GM19328 (cell line): ENCODE measurements around the gene ERBIN.
"Not testable (repeated sequence)": the region's sequence is repeated elsewhere in the genome, so short reads cannot be mapped to it uniquely, and the experiment has no call there.

Source experiments
- ATAC-seq: cut with Tn5 transposase; IDR thresholded peaks from one replicate; pipeline ENCODE4 v1.9.1; 2021; ENCODE audit warnings: mild to moderate bottlenecking, moderate library complexity; ENCODE audit not compliant: unreplicated experiment

ERBIN gene

DNA sequence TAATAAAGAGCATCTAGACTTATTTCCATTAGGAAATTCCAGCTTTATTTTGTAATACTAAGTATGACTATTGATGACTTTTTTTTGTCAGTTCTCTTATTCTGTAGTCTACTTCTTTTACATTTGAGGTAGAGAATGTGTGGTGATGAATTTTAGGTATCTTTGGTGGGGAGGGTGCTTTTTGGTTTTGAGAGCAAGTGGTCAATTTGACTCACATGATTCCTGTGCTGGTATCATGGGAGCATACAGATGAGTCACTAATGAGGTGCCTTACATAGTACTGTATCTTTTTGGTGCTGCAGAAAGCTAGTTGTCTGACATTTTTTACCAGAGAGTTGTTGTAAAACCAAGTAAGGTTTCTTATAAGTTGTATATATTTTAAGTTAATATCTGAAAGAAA lies 35.3 kb downstream of the ERBIN start:
- ATAC-seq, result peak; percentile 85

DNA sequence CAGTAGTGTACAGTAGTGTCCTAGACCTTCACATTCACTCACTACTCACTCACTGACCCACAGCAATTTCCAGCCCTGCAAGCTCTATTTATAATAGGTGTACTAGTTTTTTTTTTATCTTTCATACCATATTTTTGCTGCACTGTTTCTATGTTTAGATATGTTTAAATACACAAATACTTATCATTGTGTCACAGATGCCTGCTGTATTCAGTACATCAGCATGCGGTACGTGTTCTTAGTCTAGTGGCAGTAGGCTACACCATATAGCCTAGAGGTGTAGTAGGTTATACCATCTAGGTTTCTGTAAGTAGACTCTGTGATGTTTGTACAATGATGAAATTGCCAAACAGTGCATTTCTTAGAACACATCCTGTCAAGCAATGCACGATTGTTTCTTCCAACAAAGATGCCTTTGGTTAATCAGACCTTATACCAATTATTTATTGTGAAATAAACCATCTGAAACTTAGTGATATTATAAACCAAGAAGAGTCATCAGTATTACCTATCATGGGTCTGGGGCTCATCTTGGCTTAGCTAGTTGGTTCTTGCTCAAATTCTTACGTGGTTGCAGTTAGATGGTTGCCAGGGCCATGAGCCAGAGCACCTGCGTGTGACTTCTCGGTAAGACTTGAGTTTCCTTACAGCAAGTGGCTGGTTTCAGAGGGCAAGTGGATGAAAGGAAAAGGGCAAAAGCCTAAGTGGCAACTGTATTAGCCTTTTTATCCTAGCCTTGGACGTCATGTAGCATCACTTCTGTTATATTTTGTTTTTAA lies 41.1 kb downstream of the ERBIN start:
- no peak for ATAC-seq

DNA sequence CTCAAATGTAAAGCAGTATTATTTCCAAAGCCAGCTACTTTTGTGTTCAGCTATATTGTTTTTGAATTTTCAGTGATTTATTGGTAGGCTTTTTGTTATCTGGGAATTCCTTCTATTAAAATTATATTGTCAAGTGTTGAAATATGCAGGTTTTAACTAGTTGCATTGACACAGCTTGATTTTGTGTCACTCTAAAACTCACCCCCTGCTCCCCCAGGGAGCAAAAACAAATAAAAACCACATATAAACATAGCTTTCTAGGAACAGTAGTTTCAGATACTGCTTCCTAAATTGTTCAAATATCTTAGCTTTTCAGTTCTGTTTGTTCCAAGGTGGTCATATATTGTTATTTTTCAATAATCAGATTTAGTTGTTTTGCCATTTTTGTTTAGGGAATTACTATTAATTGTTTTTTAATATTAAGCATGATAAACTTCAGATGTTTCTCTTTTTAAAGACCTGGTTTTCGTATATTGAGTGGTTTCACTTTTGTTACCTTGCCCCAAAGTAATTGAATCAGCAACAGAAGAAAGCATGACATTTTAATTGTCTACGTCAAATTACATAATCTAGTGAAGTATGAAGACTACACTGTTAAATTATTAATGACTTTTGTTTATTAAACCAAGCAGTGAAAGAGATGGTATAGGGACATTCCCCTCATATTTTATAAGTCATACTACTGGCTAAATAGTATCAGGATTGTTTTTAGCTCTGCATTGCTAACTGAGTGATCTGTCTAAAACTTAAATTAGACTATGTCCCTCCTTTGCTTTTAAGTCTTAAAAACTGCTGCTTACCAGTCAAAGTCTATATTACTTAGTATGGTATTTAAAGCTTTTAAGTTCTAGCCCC lies 43.4 kb downstream of the ERBIN start:
- no peak for ATAC-seq

DNA sequence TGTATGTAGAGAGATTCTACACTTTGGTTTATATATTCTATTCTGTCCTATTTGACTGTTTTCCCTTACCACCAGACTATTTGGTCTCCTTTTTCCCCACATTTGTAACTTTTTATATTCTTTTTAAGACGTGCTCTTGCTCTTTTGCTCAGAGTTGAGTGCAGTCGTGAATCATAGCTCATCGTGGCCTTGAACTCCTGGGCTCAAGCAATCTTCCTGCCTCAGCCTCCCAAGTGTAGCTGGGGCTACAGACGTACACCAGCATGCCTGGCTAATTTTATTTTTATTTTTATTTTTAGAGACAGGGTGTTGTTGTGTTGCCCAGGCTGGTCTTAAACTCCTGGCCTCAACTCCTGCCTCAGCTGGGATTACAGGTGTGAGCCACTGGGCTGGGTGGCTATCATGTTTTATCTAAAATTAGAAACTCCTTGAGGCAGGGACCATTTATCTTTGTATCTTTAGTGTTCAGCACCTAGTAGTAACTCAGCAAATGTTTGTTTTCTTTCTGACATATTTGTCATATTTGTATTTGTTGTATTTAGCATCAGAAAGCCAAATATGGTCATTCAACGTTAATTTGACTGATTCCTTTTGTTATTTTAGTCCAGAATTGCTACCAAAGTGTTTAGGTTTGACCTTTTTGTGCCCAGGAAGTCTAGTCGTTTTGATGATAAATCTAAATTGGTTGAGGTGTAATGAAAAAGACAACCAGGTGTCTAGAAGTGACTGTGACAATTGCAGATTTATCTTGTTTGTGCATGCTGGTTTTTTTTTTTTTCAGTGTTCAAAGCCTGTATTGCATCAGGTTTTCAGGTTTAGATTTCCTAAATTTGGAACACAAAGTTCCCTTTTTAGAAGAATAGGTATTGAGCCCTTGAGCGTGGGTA lies 44.3 kb downstream of the ERBIN start:
- ATAC-seq, result no peak

DNA sequence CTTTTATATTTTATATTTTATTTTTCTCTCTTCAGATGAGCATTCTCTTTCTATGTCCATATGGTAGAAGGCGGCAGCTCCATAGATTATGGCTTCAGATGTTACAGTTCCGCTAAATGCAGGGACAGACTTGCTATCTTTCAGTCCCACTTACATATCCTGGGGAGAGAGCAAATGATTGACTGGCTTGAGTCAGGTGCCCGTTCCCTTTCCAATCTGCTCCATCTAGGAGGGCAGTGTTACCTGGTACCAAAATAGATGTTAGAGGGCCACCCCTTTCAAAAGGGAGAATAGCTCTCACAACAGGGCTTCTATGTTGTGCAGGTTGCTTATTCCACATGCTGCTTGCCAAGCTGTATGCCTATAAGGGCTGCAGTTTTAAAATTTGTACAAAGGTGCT lies 45.3 kb downstream of the ERBIN start:
- no peak for ATAC-seq

DNA sequence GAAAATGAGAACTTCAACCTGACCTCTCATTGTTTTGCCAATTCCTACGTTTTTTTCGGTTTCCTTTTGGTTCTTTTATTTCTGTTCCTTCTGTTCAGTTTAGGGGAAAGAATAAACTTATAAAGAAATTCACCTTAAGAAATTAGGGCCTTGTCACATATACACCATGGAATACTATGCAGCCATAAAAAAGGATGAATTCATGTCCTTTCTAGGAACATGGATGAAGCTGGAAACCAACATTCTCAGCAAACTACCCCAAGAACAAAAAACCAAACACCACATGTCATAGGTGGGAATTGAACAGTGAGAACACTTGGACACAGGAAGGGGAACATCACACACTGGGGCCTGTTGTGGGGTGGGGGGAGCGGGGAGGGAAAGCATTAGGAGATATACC lies 46.5 kb downstream of the ERBIN start:
- ATAC-seq, result not testable (repeated sequence)

DNA sequence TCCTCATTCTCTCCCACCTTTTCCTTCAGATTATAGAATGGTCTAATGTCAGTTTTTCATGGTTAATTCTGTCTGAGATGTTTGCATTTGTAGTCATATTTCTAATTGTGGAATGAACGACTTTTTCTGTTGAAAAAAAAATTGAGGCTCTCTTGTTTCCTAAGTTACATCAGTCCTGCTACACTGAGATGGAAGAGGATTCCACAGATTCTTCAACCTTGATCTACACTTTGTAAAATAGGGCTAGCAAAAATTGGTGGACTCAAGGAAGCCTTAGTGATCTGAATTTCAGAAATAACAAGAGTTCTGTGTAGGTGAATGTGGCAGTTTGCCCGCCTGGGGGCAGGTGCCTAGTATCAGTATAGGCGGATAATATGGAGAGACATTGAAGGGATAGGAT lies 51.9 kb downstream of the ERBIN start:
- ATAC-seq, result no peak

DNA sequence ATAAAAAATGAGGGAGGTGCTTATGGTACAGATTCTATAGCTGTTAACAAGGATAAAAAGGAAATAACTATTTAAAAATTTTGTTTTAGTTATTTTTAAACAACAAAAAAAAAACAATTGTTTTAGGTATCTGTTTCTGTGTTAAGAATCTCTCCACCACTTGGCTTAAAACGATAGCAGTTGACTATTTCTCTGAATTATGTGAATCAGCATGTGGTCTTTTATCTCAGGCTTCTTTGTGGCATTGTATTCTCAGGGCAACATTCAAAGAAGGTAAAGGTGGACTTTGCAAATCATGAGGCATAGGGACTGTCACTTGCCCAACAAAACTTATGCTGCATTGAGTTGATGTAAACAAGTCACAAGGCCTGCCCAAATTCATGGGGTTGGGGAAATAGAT lies 55.2 kb downstream of the ERBIN start:
- ATAC-seq, result no peak

DNA sequence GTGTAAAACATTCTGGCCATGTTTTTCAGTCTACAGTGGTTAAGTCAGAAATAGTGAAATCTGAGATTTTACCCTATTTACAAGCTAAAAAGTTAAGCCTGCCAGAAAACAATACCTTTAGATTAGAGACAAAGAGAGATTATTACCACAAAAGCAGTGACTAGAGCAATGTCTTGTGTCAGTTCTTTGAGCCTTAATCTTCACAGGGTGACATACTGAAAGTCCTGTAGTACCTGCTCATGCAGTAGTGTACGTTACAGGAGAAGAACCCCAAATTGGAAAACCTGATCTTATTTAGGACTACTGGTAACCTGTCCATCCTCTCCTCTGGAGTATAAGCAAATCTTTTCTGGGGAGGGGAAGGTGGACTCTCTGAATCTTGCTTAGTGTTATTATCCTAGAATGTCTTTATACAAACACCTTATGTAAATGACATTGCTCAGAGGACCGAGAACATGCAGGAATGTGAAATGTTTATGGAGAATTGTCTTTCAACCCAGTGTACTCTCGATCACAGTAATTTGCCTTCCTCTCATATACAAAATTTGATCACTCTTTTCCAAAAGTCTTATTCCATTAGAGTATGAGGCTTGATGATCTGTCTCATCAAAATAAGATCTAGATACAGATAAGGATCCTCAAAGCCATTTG lies 55.7 kb downstream of the ERBIN start:
- no peak for ATAC-seq

DNA sequence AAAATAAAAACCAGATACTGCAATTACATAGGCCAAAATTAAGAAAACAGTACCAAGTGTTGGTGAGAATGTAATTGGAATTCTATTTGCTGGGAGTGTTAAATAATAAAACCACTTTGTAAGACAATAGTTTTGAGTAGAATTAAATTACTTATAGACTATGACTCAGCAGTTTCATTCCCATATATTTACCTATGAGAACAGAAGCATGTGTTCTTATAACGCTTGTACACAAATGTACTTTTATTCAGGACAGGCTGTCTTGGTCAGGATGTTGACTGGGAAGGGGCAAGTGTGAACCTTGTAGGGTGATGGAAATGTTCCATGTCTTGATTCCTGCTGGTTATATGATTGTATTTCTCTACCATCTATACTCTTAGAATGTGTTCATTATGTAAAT lies 56.3 kb downstream of the ERBIN start:
- ATAC-seq, result no peak

DNA sequence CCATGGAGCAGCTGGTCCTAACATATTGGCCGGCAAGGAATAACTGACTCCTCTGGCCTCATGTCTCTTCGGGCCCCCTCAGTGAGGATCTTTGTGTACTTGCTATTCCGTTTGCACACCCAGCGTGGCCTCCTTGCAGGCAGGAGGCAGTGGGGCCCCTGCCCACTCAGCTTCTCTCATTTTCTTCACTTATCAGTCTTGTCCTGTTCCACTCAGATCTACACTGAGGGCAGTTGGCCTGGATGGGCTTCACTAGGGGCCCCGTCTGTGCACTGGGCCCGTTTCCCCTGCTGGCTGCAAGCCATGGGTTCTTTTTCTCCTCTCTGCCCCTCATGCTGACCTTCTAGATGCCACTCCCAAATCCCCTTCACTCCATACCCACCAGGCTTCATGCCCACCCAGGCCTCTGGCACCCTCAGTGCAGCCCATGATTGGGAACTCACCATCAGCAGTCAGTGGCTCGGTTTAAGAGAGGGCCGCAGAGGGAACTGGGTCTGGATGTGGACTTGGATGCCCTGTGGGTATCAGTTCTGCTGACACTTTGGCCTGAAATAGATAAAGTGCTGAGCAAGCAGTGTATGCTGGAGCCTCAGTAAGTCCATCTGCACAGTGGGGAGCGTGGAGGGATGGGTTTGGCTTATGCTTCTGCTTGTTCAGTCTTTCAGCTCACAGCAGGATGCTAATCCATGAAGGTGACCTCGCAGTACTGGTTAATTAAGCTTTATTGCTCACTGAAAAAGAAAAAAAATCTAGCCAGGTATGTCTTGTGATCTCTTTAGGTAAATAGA lies 57.9 kb downstream of the ERBIN start:
- no peak for ATAC-seq

DNA sequence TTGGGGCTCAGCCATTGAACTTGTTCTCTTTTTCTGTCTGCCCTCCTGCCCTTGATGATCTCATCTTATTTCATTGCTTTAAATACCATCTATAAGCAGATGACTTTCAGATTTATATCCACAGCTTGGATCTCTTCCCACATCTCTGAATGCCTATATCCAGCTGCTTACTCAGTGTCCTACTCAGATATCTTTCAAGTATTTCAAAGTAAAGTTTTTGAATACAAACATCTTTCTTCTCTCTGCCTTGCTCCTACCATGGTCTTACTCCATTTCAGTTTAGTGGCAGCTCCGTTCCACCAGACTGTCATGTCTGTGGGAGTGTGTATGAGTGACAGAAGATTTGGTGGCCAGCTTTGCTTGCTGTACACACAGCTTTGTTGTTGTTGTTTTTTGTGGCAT lies 59.7 kb downstream of the ERBIN start:
- ATAC-seq, result no peak

DNA sequence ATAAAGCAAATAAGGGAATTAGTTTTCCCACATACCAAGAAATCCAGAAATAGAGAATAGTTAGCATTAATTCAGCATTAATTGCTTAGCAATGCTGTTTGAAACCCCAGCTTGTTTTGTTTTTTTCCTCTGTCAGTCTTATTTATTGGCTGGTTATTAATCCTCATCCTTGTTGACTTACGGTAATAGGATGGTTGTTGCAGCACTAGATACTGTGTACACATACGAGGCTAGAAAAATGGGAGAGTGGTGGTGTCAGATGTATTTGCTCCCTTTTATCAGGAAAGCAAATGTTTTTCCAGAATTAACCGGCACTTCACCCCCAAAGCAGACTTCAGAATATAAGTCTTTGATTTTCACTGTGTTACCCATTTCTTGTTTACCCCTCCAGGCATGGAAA lies 60.4 kb downstream of the ERBIN start:
- ATAC-seq, result no peak

DNA sequence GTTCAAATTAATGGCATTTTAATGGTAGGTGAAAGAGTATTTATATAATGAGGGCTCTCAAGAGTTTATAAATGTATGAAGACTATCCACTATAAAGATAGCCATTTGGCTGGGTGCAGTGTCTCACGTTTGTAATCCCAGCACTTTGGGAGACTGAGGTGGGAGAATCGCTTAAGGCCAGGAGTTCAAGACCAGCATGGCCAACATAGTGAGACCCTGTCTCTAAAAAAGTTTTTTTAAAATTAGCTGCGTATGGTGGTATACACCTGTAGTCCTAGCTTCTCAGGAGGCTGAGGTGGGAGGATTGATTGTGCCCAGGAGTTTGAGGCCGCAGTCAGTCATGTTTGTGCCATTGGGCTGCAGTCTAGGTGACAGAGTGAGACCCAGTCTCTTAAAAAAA lies 61.6 kb downstream of the ERBIN start:
- no peak for ATAC-seq

DNA sequence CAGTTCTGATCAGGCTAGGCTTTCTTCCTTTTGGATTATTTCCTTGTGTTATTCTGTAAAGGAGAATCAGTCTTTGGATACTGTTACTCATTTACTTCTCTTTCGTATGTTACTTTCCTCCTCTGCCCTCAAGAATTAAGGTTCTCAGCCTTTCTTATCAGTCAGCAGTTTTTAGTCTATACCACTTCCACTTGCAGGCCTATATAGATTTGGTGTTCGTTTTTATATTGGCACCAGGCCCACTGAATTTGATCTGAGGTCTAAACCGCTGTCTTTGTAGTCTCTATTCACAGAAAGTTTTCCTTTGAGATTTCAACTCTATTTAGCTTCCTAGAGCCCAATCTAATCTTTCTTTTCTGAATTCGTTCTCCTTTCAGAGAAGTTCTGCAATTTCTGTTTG lies 62.8 kb downstream of the ERBIN start:
- ATAC-seq, result no peak

DNA sequence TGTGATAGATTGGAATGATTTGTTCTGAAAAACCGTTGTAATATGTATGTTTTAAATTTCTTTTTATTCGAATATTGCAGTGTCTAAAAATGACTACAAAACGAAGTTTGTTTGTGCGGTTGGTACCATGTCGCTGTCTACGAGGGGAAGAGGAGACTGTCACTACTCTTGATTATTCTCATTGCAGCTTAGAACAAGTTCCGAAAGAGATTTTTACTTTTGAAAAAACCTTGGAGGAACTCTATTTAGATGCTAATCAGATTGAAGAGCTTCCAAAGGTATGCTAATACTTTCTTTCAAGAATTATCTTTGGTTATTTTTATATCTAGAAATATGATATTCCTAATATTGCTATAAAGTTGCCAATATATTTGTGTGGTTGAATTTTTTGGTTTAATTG lies 66.3 kb downstream of the ERBIN start:
- ATAC-seq, result no peak

DNA sequence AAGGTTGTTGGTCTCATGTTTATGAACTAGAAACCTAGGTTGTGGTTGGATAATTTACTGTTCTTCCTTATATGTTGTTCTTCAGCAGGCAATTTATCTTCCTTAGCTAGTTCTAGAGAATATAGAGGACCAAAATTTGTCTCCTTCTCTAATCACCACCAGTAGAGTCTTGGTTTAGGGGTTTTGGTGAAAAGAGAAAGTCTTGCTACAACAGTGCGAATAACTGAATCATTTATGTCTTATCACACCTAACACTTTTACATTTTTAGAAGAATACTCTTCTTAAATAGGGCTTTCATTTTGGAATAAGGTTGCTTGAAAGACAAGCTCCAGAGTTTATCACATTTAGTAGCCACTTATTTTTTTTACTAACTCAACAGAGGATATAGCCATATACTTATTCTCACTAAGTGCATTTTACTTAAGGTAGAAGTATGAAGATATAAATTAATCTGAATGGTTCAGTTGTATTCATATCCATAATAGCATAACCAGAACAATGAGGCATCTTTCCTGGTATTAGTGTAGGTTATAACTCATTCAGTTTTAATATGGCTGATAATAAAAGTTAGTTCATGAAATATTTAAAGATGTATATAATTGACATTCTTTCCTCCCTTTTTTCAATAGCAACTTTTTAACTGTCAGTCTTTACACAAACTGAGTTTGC lies 67.9 kb downstream of the ERBIN start:
- no peak for ATAC-seq

DNA sequence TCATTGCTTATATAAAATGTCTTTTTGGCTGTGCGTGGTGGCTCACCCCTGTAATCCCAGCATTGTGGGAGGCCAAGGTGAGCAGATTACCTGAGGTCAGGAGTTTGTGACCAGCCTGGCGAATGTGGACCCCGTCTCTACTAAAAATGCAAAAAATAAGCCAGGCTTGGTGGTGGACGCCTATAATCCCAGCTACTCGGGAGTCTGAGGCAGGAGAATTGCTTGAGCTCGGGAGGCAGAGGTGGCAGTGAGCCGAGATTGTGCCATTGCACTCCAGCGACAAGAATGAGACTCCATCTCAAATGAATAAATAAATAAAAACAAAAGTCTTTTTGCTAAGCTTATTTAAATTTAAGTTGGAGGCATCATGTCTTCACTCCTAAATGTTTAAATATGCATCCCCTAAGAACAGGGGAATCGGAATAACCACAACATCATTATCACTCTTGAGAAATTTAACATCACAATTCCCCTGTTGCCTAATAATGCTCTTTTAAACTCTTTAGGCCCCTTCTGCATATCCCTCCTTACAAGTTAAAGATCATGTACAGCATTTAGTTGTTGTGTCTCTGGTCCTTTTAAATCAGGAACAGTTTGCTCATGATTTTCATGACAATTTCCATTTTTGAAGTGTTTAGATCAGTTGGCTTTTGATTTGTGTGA lies 72.8 kb downstream of the ERBIN start:
- no peak for ATAC-seq

DNA sequence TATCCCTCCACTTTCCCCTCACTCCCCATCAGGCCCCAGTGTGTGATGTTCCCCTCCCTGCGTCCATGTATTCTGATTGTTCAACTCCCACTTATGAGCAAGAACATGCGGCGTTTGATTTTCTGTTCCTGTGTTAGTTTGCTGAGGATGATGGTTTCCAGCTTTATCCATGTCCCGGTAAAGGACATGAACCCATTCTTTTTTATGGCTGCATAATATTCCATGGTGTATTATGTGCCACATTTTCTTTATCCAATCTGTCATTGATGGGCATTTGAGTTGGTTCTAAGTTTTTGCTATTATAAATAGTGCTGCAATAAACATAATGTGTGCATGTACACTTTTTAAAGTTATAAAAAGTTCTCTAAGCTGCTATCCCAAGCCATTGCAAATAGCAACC lies 75.6 kb downstream of the ERBIN start:
- no peak for ATAC-seq
